Subcutaneous adipose tissue (tissue), 4 donors: ENCODE data around the gene PIK3R5. TPM values are rescaled to one million over a fixed set of nuclear protein-coding genes. Genes with fewer than 3 reads are reported as not detected.

Experiments
- CTCF ChIP-seq: fragments of 450-650 bp; IDR thresholded peaks from one replicate; pipeline ENCODE4 v1.5.1; 2016; ENCODE audit warnings: low read depth, mild to moderate bottlenecking, control low read depth, antibody characterized with exemption, moderate library complexity
- total RNA-seq, 4 donors: library from RNA; depleted of rRNA; stranded (reverse); fragments of >200 nt; gene quantifications; one replicate each; pipeline ENCODE4 v1.1.0, GENCODE V29; 2016

PIK3R5 gene
- total RNA-seq, 4 donors from 2014 or later = 12.2 to 56.9 (median 25.5) TPM

- TF ChIP-seq CTCF = no peak
Measured at GRCh38 chr17:8836821-8837562, 128.5 kb downstream of the PIK3R5 start.

DNA sequence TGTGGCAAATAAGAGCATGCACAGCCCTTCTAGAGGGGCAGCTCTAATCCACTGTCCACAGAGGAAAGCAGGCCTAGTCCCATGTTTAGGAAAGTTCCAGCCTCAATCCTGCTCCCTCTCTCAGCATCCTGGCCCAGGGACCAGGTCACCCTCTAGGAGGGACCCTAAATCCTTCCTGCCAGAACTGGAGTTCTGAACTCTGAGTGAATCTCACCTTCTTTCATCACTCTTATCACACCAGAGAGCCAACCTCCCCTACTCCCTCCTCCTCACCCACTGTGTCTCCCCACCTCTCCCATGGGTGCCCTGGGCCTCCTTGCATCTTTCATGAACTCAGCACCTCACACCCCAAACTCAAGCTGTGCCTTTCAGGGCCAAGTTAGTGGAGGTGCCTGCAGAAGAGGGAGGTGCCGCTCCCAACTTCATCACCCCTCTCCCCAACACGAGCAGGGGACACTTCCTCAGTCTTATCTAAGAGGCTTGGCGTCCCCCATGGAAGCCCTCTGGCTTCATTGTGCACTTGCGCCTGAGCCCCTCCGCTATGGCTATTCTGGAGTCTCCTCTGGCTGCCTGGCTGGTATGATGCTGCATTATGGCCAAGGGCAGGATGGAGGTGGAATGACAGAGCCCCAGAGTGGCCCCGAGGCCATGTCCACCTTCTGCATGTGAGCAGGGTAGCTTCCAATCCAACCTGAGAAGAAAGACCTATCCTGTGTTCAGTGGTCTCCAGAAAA is 129.7 kb downstream of the PIK3R5 start:
- no peak for TF ChIP-seq CTCF

DNA sequence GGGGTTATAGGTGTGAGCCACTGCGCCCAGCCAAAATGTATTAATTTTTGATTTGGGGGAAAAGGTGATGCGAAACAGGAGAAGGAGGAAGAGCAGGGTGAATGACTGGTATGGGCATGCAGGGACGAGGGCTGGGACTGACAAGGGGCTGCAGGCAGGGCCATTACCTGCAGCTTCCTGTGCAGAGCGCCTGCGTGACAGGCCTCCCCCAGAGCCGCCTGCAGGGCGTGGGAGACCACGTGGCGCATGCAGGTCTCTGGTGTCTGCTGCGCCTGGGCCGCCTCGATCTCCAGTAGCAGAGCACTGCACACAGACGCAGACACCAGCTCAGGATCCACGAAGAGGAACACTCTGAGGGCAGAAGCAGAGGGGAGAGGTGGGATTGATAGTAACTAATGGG is 130.4 kb downstream of the PIK3R5 start:
- no peak for TF ChIP-seq CTCF

- no peak for TF ChIP-seq CTCF
Measured at GRCh38 chr17:8832711-8833352, 132.7 kb downstream of the PIK3R5 start.

DNA sequence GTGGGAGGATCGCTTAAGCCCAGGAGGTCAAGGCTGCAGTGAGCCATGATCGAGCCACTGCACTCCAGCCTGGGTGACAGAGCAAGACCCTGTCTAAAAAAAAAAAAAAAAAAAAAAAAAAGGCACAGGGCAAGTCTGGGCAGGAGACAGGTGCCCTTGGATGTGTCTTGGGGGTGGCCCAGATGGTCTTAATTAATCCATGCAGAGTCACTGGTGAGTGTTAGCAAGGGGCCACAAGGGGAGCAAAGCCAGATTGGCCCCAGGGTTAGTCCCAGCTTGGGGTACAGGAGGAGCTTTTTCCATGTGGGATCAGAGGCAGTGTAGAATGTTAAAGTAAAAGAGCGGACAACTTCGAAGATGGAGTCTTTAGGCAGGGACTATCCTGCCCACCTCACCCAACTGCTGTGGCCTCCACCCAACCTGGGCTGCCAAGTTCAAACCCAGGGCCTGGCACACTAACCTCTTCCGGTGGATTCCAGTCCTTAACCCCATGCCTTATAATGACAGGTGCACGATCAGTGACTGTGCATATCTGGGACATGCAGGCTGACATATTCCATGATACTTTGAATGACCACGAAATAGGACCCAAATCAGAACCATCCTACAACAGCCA is 134.2 kb downstream of the PIK3R5 start:
- TF ChIP-seq CTCF = no peak

- TF ChIP-seq CTCF = no peak
Measured at GRCh38 chr17:8830141-8830540, 135.4 kb downstream of the PIK3R5 start.
